HAP-1 (cell line): Measurements from ENCODE around the gene TRAP1.

Source experiments
- DNase-seq, 2 experiments: peaks; one replicate each; pipeline ENCODE4 v3.0.0-alpha.2; 2016 to 2020; ENCODE audit warnings: low spot score in 2 of 2
- H3K27me3 ChIP-seq: fragments of 250-450 bp; sonication (Bioruptor Pico); 2 replicates; pipeline ENCODE4 v1.5.1; 2020; ENCODE audit warnings: low read depth, mild to moderate bottlenecking, moderate library complexity
- H3K36me3 ChIP-seq: fragments of 250-450 bp; sonication (Bioruptor Pico); replicated peaks from 2 replicates; pipeline ENCODE4 v1.5.1; 2020; ENCODE audit warnings: mild to moderate bottlenecking
- H3K4me1 ChIP-seq: fragments of 250-450 bp; sonication (Bioruptor Pico); 2 replicates; pipeline ENCODE4 v1.5.1; 2020; ENCODE audit warnings: mild to moderate bottlenecking
- H3K4me3 ChIP-seq: fragments of 250-450 bp; sonication (Bioruptor Pico); 2 replicates; pipeline ENCODE4 v1.5.1; 2020; ENCODE audit warnings: mild to moderate bottlenecking, moderate library complexity
- H3K9me3 ChIP-seq: fragments of 250-450 bp; sonication (Bioruptor Pico); 2 replicates; pipeline ENCODE4 v1.5.1; 2020; ENCODE audit warnings: mild to moderate bottlenecking, moderate library complexity
- in situ Hi-C: fragments of 300-500 bp; cut with MboI; formaldehyde crosslinking; loops from 3 replicates; pipeline ENCODE4 v1.14.3; 2020; ENCODE audit warnings: low sequenced_read_pairs, inconsistent platforms, mixed read lengths

The TRAP1 gene

GRCh38 chr16:3690980-3691720, 26.2 kb downstream of the TRAP1 start:
- H3K9me3 ChIP-seq, result no peaks in the 10 kb centered on the region
- no peak for DNase-seq
- H3K36me3 ChIP-seq, result peaks cover 53% of the 10 kb centered on the region
- in situ Hi-C loops, result no loop called here
- no peaks in the 10 kb centered on the region for H3K27me3 ChIP-seq
- H3K4me1 ChIP-seq, result peaks cover 2% of the 10 kb centered on the region; the same call in 1 of the 2 replicates
- H3K4me3 ChIP-seq, result no peak overlapping the region

GRCh38 chr16:3690470-3690928, 26.8 kb downstream of the TRAP1 start:
- DNase-seq, result peak; percentile 76 to 92
- peaks cover 2% of the 10 kb centered on the region; the same call in 1 of the 2 replicates for H3K4me1 ChIP-seq
- H3K9me3 ChIP-seq, result no peaks in the 10 kb centered on the region
- H3K27me3 ChIP-seq, result no peaks in the 10 kb centered on the region
- in situ Hi-C loops, result no loop called here
- H3K4me3 ChIP-seq, result no peak overlapping the region
- H3K36me3 ChIP-seq, result peaks cover 54% of the 10 kb centered on the region

- DNase-seq, result no peak
- H3K36me3 ChIP-seq, result peaks cover 61% of the 10 kb centered on the region
- H3K4me3 ChIP-seq, result no peak overlapping the region
- H3K4me1 ChIP-seq, result peaks cover 2% of the 10 kb centered on the region; the same call in 1 of the 2 replicates
- no peaks in the 10 kb centered on the region for H3K9me3 ChIP-seq
- in situ Hi-C loops, result no loop called here
- H3K27me3 ChIP-seq, result no peaks in the 10 kb centered on the region
These were observed 27.6 kb downstream of the TRAP1 start for GRCh38 chr16:3689731-3690130.

- no peaks in the 10 kb centered on the region for H3K27me3 ChIP-seq
- in situ Hi-C loops, result no loop called here
- H3K9me3 ChIP-seq, result no peaks in the 10 kb centered on the region
- H3K4me1 ChIP-seq, result peaks cover 2% of the 10 kb centered on the region; the same call in 1 of the 2 replicates
- no peak overlapping the region for H3K4me3 ChIP-seq
- H3K36me3 ChIP-seq, result peaks cover 81% of the 10 kb centered on the region
- no peak for DNase-seq
These were observed 29.5 kb downstream of the TRAP1 start for GRCh38 chr16:3687792-3688191.

GRCh38 chr16:3687021-3687420, 30.3 kb downstream of the TRAP1 start:
- Histone ChIP-seq H3K4me3 (no peak overlapping the region), H3K27me3 (no peaks in the 10 kb centered on the region), H3K36me3 (peaks cover 88% of the 10 kb centered on the region), H3K9me3 (no peaks in the 10 kb centered on the region), H3K4me1 (peaks cover 2% of the 10 kb centered on the region; the same call in 1 of the 2 replicates)
- in situ Hi-C loops, result no loop called here
- DNase-seq, result no peak

GRCh38 chr16:3681206-3681605, 36.1 kb downstream of the TRAP1 start:
- Histone ChIP-seq H3K36me3 (peaks cover 96% of the 10 kb centered on the region), H3K27me3 (no peaks in the 10 kb centered on the region), H3K9me3 (no peaks in the 10 kb centered on the region), H3K4me3 (no peak overlapping the region), H3K4me1 (no peaks in the 10 kb centered on the region)
- in situ Hi-C loops, result no loop called here
- no peak for DNase-seq

- in situ Hi-C loops, result no loop called here
- Histone ChIP-seq H3K9me3 (no peaks in the 10 kb centered on the region), H3K36me3 (peaks cover 94% of the 10 kb centered on the region), H3K4me1 (no peaks in the 10 kb centered on the region), H3K27me3 (no peaks in the 10 kb centered on the region), H3K4me3 (no peak overlapping the region)
- no peak for DNase-seq
These were observed 39.3 kb downstream of the TRAP1 start for GRCh38 chr16:3677994-3678393.

- Histone ChIP-seq H3K27me3 (no peaks in the 10 kb centered on the region), H3K36me3 (peaks cover 94% of the 10 kb centered on the region), H3K9me3 (no peaks in the 10 kb centered on the region), H3K4me3 (no peak overlapping the region), H3K4me1 (no peaks in the 10 kb centered on the region)
- in situ Hi-C loops, result no loop called here
- DNase-seq, result no peak
These were observed 41.7 kb downstream of the TRAP1 start for GRCh38 chr16:3675601-3676130.

DNA sequence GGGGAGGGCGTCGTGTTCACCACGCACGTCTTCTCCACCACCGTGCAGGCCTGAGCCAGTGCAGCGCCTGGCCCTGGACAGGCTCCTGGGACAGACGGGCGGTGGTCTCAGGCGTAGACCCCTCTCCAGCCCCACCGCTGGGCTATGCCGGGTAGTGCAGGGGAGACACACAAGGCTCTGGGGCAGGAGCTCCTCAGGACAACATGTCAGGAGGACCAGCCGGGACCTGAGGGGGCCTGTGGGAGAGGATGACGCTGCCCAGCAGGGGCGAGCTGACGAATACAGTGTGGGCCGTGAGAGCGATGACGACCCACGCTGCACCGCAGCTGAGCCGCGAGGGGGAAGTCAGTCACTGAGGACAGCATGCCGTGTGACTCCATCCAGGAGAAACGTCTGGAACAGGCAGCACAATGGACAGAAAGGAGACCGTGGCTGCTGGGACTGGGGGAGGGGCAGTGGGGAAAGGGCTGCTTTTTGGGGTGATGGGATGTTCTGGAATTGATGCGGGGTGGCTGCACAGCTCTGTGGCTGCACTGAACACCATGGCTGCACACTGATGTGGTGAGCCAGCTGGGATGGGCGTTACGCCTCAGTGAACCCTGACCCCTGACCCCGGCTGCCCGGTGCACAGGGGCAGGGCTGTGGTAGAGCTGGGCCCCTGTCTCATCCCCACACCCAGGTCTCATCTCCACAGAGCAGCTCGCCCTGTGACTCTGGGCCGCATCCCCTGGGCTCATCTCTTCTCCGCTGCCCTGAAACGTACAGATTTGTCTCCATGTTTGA, 42.6 kb downstream of the TRAP1 start:
- no peak for DNase-seq
- no peaks in the 10 kb centered on the region for H3K9me3 ChIP-seq
- no peaks in the 10 kb centered on the region for H3K27me3 ChIP-seq
- in situ Hi-C loops, result no loop called here
- no peaks in the 10 kb centered on the region for H3K4me1 ChIP-seq
- H3K36me3 ChIP-seq, result peaks cover 90% of the 10 kb centered on the region
- H3K4me3 ChIP-seq, result no peak overlapping the region

DNA sequence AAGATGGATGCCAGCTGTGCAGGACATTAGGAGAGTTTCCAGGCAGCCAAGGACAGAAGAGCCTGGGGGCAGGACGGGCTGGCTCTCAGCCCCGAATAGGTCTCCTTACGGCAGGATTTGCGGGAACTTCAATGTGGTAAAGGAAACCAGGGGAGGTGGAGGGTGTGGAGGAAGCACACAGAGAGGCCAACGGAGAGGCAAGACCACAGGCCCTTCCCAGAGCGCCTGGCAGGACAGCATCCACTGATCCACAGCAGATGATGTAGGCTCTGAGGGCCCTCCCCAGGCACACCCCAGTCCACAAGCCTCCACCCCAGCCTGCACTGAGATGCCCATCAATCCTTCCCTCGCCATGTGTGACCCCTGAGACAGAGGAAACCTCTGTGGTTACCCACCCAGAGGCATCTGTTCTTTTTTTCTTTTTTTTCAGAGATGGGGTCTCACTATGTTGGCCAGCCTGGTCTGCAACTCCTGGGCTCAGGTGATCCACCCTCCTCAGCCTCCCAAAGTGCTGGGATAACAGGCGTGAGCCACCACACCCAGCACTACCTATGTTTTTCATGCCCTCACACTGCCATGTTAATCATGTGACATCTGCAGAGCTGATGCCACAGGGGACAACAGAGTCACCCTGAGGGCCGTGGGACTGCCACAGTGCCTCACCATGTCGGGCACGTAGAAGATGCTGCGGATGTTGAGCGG, 43.5 kb downstream of the TRAP1 start:
- DNase-seq, result no peak
- H3K27me3 ChIP-seq, result no peaks in the 10 kb centered on the region
- in situ Hi-C loops, result no loop called here
- H3K4me3 ChIP-seq, result no peak overlapping the region
- H3K9me3 ChIP-seq, result no peaks in the 10 kb centered on the region
- H3K4me1 ChIP-seq, result no peaks in the 10 kb centered on the region
- H3K36me3 ChIP-seq, result peaks cover 88% of the 10 kb centered on the region

DNA sequence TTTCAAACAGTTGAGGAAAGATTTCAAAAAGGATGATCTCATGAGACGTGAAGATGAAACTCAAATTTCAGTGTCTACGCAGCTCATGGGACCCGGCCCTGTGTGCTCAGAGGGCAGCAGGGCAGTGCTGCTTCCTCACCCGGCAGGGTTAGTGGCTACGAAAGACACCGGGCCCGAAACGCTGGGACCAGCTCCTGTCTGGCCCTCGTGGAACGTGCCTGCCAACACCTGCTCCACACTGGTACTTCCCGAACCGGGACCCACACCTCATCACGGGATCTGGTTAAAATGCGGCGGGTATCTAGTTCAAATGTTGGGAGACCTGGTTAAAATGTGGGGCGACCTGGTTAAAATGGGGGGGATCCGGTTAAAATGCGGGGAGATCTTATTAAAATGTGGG, 44.1 kb downstream of the TRAP1 start:
- Histone ChIP-seq H3K27me3 (no peaks in the 10 kb centered on the region), H3K4me3 (no peak overlapping the region), H3K9me3 (no peaks in the 10 kb centered on the region), H3K36me3 (peaks cover 88% of the 10 kb centered on the region), H3K4me1 (no peaks in the 10 kb centered on the region)
- in situ Hi-C loops, result no loop called here
- no peak for DNase-seq

- H3K9me3 ChIP-seq, result no peaks in the 10 kb centered on the region
- H3K27me3 ChIP-seq, result no peaks in the 10 kb centered on the region
- no peak for DNase-seq
- no peak overlapping the region for H3K4me3 ChIP-seq
- H3K36me3 ChIP-seq, result peaks cover 85% of the 10 kb centered on the region
- no peaks in the 10 kb centered on the region for H3K4me1 ChIP-seq
- in situ Hi-C loops, result no loop called here
These were observed 44.7 kb downstream of the TRAP1 start for GRCh38 chr16:3672571-3673041.

- in situ Hi-C loops, result no loop called here
- Histone ChIP-seq H3K9me3 (no peaks in the 10 kb centered on the region), H3K36me3 (peaks cover 85% of the 10 kb centered on the region), H3K27me3 (no peaks in the 10 kb centered on the region), H3K4me3 (no peak overlapping the region), H3K4me1 (no peaks in the 10 kb centered on the region)
- DNase-seq, result no peak
These were observed 45.9 kb downstream of the TRAP1 start for GRCh38 chr16:3671424-3671823.
